ENCODE measurements around the gene CCSER1. TPM values are rescaled to one million over a fixed set of nuclear protein-coding genes. Genes with fewer than 3 reads are reported as not detected.

Gene CCSER1
- total and polyA plus RNA-seq, 2 experiments from 2014 or later: 2.9 to 3.4 TPM

DNA sequence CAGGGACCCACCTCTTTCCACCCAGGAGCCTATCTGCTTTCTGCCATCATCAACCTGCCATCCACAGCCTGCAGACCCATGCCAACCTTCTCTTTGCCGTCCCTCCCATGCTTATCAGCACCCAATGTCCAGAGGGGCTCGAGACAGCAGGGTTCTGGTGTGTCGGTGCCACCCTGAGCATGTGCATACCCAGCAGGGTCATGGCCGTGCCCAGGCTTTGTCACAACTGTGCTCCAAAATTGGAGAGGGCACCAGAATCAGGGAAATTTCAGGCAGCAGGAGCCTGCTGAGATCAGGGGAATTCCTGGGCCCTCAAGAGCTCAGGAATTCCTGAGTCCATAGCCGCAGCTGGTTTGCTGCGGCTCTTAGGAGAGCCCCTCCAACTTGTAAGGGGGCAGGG is 330.6 kb downstream of the CCSER1 start (continued):
- TF ChIP-seq, protein P1, sequence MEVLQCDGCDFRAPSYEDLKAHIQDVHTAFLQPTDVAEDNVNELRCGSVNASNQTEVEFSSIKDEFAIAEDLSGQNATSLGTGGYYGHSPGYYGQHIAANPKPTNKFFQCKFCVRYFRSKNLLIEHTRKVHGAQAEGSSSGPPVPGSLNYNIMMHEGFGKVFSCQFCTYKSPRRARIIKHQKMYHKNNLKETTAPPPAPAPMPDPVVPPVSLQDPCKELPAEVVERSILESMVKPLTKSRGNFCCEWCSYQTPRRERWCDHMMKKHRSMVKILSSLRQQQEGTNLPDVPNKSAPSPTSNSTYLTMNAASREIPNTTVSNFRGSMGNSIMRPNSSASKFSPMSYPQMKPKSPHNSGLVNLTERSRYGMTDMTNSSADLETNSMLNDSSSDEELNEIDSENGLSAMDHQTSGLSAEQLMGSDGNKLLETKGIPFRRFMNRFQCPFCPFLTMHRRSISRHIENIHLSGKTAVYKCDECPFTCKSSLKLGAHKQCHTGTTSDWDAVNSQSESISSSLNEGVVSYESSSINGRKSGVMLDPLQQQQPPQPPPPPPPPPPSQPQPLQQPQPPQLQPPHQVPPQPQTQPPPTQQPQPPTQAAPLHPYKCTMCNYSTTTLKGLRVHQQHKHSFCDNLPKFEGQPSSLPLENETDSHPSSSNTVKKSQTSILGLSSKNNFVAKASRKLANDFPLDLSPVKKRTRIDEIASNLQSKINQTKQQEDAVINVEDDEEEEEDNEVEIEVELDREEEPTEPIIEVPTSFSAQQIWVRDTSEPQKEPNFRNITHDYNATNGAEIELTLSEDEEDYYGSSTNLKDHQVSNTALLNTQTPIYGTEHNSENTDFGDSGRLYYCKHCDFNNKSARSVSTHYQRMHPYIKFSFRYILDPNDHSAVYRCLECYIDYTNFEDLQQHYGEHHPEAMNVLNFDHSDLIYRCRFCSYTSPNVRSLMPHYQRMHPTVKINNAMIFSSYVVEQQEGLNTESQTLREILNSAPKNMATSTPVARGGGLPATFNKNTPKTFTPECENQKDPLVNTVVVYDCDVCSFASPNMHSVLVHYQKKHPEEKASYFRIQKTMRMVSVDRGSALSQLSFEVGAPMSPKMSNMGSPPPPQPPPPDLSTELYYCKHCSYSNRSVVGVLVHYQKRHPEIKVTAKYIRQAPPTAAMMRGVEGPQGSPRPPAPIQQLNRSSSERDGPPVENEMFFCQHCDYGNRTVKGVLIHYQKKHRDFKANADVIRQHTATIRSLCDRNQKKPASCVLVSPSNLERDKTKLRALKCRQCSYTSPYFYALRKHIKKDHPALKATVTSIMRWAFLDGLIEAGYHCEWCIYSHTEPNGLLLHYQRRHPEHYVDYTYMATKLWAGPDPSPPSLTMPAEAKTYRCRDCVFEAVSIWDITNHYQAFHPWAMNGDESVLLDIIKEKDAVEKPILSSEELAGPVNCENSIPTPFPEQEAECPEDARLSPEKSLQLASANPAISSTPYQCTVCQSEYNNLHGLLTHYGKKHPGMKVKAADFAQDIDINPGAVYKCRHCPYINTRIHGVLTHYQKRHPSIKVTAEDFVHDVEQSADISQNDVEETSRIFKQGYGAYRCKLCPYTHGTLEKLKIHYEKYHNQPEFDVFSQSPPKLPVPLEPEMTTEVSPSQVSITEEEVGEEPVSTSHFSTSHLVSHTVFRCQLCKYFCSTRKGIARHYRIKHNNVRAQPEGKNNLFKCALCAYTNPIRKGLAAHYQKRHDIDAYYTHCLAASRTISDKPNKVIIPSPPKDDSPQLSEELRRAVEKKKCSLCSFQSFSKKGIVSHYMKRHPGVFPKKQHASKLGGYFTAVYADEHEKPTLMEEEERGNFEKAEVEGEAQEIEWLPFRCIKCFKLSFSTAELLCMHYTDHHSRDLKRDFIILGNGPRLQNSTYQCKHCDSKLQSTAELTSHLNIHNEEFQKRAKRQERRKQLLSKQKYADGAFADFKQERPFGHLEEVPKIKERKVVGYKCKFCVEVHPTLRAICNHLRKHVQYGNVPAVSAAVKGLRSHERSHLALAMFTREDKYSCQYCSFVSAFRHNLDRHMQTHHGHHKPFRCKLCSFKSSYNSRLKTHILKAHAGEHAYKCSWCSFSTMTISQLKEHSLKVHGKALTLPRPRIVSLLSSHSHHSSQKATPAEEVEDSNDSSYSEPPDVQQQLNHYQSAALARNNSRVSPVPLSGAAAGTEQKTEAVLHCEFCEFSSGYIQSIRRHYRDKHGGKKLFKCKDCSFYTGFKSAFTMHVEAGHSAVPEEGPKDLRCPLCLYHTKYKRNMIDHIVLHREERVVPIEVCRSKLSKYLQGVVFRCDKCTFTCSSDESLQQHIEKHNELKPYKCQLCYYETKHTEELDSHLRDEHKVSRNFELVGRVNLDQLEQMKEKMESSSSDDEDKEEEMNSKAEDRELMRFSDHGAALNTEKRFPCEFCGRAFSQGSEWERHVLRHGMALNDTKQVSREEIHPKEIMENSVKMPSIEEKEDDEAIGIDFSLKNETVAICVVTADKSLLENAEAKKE (CRISPR knock-in tag; IDR thresholded peaks at IDR 0.05): no peak

DNA sequence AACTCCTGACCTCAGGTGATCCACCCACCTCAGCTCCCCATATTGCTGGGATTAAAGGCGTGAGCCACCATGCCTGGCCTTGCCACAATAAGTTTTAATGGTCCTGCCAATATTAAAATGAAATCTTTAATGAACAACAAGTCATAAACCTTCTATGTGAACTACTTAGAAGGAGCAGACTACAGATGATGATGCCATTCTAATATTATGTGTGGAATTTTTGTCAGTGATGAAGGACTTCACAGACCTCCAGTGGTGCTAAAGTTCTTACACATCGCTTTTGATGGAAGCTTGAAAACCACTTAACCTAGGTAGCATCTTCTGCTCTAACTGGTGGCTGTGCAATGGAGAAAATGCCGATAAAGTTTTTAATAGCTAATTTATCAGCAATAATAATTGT is 331.4 kb downstream of the CCSER1 start:
- Histone ChIP-seq H3K4me2 (no peak overlapping the region), H3K79me2 (replicated peaks; ENCODE audit: insufficient read depth) (no peaks in the 10 kb centered on the region), H3F3A (replicated peaks; ENCODE audit: low read depth) (no peaks in the 10 kb centered on the region), H3K4me3 (no peak overlapping the region), H3K4me1 (ENCODE audit: insufficient read depth) (no peaks in the 10 kb centered on the region), H2AFZ (no peak overlapping the region), H3K27me3 (ENCODE audit: insufficient read depth) (no peaks in the 10 kb centered on the region), H3K27ac (ENCODE audit: low read depth) (no peak overlapping the region), H3K36me3 (ENCODE audit: insufficient read depth) (no peaks in the 10 kb centered on the region; the same call in 1 of the 2 replicates), H4K20me1 (replicated peaks; ENCODE audit: insufficient read depth) (no peaks in the 10 kb centered on the region), H3K9me2 (ENCODE audit: insufficient read depth) (peaks cover 7% of the 10 kb centered on the region)
- no peak for DNase-seq (ENCODE audit: low spot score)
- Mint-ChIP-seq H3K36me3 (ENCODE audit: low read depth) (peaks cover 25% of the 10 kb centered on the region), H3K27me3 (ENCODE audit: insufficient read depth, low read depth, poor library complexity) (no peaks in the 10 kb centered on the region), H3K9me3 (peaks cover 31% of the 10 kb centered on the region), H3K4me1 (no peaks in the 10 kb centered on the region), H3K27ac (no peak overlapping the region), H3K4me3 (no peak overlapping the region)
- TF ChIP-seq EZH2phosphoT487 (IDR thresholded peaks at IDR 0.05; ENCODE audit: unreplicated experiment) (no peak), STAT1 (IDR thresholded peaks at IDR 0.05; ENCODE audit: unreplicated experiment) (no peak), EZH2 (IDR thresholded peaks at IDR 0.05; ENCODE audit: low read depth, unreplicated experiment) (no peak), JUNB (IDR thresholded peaks at IDR 0.05; ENCODE audit: unreplicated experiment) (no peak), ZNF114 (CRISPR knock-in tag; IDR thresholded peaks at IDR 0.05) (no peak)
- TF ChIP-seq, protein P2, sequence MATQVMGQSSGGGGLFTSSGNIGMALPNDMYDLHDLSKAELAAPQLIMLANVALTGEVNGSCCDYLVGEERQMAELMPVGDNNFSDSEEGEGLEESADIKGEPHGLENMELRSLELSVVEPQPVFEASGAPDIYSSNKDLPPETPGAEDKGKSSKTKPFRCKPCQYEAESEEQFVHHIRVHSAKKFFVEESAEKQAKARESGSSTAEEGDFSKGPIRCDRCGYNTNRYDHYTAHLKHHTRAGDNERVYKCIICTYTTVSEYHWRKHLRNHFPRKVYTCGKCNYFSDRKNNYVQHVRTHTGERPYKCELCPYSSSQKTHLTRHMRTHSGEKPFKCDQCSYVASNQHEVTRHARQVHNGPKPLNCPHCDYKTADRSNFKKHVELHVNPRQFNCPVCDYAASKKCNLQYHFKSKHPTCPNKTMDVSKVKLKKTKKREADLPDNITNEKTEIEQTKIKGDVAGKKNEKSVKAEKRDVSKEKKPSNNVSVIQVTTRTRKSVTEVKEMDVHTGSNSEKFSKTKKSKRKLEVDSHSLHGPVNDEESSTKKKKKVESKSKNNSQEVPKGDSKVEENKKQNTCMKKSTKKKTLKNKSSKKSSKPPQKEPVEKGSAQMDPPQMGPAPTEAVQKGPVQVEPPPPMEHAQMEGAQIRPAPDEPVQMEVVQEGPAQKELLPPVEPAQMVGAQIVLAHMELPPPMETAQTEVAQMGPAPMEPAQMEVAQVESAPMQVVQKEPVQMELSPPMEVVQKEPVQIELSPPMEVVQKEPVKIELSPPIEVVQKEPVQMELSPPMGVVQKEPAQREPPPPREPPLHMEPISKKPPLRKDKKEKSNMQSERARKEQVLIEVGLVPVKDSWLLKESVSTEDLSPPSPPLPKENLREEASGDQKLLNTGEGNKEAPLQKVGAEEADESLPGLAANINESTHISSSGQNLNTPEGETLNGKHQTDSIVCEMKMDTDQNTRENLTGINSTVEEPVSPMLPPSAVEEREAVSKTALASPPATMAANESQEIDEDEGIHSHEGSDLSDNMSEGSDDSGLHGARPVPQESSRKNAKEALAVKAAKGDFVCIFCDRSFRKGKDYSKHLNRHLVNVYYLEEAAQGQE (IDR thresholded peaks at IDR 0.05; ENCODE audit: unreplicated experiment): no peak
- TF ChIP-seq, protein P3, sequence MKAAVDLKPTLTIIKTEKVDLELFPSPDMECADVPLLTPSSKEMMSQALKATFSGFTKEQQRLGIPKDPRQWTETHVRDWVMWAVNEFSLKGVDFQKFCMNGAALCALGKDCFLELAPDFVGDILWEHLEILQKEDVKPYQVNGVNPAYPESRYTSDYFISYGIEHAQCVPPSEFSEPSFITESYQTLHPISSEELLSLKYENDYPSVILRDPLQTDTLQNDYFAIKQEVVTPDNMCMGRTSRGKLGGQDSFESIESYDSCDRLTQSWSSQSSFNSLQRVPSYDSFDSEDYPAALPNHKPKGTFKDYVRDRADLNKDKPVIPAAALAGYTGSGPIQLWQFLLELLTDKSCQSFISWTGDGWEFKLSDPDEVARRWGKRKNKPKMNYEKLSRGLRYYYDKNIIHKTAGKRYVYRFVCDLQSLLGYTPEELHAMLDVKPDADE (IDR thresholded peaks at IDR 0.05): no peak
- ATAC-seq: no peak
